Sciatic nerve (tissue), 2 donors: ENCODE data around the gene PSIP1. TPM values are rescaled to one million over a fixed set of nuclear protein-coding genes. Genes with fewer than 3 reads are reported as not detected.
A peak's percentile ranks its signal among the peaks of the same experiment; 100 is the strongest.
"Not testable (repeated sequence)": the region's sequence is repeated elsewhere in the genome, so short reads cannot be mapped to it uniquely, and the experiment has no call there.

Source experiments
- ATAC-seq: fragments of 200-7000 bp; cut with Tn5 transposase; one replicate; pipeline ENCODE4 v1.9.1; 2020; ENCODE audit warnings: mild to moderate bottlenecking, moderate library complexity
- DNase-seq: peaks from one replicate; pipeline ENCODE4 v3.0.0-alpha.2; 2020; ENCODE audit warnings: low spot score
- intact Hi-C: fragments of 100-400 bp; cut with DNase I; formaldehyde crosslinking; loops from one replicate; pipeline ENCODE4 v1.14.2; 2022
- total RNA-seq: library from RNA; stranded (reverse); fragmentation: NEBNext Ultra II Directional; extraction: Animal tissue kit (Norgen Biotek cat#: 25700); gene quantifications from one replicate; pipeline ENCODE4 v1.2.1, GENCODE V29; 2021
- donor health status: DM: no; HTN: no; CAD: no.
- donor health status: DM: no; HTN: no; CAD: no.

Gene PSIP1
- total RNA-seq, 1 donor from 2014 or later = 89.4 TPM

DNA sequence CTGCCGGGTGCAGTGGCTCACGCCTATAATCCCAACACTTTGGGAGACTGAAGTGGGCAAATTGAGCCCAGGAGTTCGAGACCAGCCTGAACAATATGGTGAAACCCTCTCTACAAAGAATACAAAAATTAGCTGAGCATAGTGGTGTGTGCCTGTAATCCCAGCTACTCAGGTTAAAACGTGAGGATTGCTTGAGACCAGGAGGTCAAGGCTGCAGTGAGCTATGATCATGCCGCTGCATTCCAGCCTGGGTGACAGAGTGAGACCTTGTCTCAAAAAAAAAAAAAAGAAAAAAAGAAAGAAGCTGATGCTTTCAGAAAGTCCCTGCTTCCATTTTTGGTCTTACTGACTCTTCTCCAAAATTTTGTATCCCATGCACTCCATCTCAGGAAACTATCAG is 56.8 kb downstream of the PSIP1 start:
- intact Hi-C loops = no loop called here
- DNase-seq = no peak
- ATAC-seq = no peak

DNA sequence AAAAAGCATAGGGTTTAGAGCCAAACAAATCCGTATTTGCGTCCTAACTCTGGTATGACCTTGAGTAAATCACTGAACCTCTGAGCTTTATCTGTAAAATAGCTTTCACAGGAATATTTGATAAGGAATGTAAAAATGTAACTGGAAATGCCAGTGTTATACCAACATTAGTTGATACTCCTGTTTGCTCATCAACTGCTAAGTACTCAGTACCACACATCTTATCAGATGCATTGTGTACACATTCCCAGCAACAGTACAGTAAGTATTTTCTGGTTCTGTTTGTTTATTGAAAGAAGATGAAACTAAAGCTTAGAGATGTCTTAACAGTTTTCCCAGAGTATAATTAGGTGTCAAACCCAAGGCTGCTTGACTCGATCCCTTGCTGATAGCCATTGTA is 66.6 kb downstream of the PSIP1 start:
- ATAC-seq = no peak
- intact Hi-C loops = no loop called here

DNA sequence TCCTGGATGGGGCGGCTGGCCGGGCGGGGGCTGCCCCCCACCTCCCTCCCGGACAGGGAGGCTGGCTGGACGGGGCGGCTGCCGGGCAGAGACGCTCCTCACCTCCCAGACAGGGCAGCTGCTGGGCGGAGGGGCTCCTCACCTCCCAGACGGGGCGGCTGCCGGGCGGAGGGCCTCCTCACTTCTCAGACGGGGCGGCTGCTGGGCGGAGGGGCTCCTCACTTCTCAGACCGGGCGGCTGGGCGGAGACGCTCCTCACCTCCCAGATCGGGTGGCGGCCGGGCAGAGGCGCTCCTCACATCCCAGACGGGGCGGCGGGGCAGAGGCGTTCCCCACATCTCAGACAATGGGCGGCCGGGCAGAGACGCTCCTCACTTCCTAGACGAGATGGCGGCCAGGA is 68.5 kb downstream of the PSIP1 start:
- intact Hi-C loops, DNase-seq, ATAC-seq: not testable (repeated sequence)

More for the DNA sequence above, 66.6 kb downstream of the PSIP1 start:
- DNase-seq = no peak

DNA sequence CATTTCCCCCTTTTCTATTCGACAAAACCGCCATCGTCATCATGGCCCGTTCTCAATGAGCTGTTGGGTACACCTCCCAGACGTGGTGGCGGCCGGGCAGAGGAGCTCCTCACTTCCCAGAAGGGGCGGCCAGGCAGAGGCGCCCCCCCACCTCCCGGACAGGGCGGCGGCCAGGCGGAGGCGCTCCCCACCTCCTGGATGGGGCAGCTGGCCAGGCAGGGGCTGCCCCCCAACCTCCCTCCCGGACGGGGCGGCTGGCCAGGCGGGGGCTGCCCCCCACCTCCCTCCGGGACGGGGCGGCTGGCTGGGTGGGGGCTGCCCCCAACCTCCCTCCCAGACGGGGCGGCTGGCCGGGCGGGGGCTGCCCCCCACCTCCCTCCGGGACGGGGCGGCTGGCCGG is 68.9 kb downstream of the PSIP1 start:
- intact Hi-C loops, ATAC-seq, DNase-seq: not testable (repeated sequence)

DNA sequence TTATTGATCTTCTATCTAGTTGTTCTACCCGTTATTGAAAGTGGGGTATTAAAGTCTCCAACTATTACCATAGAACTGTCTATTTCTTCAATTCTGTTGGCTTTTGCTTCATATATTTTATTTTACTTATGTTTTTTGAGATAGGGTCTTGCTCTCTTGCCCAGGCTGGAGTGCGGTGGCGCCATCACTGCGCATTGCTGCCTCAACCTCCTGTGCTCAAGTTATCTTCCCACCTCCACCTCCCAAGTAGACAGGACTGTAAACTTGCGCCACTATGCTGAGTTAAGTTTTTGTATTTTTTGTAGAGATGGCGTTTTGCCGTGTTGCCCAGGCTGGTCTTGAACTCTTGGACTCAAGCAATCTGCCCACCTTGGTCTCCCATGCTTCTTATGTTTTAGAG is 71.9 kb downstream of the PSIP1 start:
- ATAC-seq = no peak
- intact Hi-C loops = no loop called here

DNA sequence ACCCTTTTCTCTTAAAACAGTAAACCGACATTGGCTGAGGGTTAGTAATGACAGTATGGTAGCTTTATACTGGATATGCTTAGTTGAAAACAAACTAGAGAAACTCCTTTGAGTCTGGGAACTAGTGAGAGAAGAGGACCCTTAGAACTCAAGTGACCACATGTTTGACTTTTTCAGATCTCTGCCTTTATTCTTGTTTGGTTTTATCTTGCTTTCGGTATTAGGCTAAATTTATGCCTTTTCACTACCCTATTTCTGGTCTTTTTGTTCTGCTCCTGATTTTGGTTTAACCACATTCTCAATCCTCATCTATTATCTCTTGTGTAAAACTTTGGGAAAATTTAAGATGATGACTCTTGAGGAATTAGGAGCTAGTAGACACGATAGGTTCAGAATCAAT is 77.1 kb downstream of the PSIP1 start:
- DNase-seq (no peak), ATAC-seq (no peak)
- intact Hi-C loops = no loop called here

More for the DNA sequence above, 71.9 kb downstream of the PSIP1 start:
- no peak for DNase-seq

DNA sequence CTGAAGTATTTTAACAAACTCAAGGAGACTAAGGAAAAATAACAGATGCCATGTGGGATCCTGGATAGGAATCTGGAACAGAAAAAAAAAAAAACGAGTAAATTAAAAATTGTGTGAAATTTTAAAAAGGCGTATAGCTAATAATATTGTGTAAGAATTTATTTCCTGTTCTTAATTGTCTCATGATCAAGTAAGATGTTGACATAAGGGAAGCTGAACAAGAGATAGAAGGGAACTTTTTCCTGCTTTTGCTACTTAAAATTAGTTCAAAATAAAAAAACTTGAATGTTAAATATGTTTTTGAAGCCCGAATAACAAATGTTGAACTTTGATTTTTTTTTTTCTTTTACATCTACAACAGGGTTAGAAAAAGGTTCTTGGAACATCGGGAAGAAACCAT is 77.6 kb downstream of the PSIP1 start:
- DNase-seq (no peak), ATAC-seq (no peak)
- intact Hi-C loops = no loop called here

DNA sequence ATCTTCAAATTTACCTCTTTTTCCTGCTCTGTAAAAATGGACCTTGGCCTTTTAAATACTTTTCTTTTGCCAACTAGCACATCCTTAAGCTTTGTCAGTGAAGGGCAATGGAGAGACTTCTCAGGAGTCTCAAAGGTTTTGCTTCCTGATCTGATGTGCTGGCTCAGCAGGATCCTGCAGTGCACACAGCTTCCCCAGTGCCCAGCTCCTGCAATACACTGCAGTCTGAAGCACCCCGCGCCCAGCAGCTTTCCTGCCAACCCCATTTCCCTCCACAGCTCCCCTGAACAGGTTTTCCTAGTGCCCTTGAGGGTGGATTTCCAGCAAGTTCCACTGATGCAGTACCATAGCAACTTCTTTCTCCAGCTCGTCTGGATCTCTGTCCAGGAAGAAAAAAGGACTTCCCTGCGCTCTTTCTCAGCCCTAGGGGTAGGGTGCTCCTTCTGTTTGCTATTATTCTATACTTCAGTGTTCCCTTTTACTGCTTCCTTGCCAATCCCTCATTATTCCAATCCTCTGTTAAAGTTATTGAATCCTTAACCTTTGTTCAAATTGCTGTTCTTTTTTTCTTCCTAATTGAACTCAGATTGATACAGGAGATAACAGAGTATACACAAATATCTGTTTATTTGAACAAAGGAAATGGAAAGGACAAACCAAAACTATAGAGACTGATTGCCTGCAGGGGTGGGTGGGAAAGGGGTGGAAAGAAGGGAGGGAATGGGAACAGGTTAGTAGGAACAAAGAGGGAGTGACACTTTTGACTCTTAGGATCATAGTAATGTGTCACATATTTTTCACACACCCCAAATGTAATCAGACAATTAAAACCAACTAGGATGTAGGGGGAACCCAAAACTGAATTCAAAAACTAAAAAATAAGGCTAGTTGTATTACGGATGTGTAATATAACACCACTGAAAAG is 79.6 kb downstream of the PSIP1 start:
- DNase-seq (no peak), ATAC-seq (peak; percentile 61)
- intact Hi-C loops = no loop called here

DNA sequence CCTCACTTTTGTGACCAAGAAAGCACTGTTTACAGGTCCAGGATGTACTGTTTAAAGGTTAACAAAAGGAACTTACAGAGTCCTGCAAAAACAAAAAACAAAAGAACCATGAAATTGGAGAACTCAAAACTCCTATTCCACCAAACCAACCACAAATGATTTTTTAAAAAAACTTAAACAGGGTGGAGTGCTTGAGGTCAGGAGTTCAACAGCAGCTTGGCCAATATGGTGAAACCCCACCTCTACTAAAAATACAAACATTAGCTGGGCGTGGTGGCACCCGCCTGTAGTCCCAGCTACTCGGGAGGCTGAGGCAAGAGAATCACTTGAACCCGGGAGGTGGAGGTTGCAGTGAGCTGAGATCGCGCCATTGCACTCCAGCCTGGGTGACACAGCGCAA is 83.1 kb downstream of the PSIP1 start:
- intact Hi-C loops, ATAC-seq, DNase-seq: not testable (repeated sequence)

DNA sequence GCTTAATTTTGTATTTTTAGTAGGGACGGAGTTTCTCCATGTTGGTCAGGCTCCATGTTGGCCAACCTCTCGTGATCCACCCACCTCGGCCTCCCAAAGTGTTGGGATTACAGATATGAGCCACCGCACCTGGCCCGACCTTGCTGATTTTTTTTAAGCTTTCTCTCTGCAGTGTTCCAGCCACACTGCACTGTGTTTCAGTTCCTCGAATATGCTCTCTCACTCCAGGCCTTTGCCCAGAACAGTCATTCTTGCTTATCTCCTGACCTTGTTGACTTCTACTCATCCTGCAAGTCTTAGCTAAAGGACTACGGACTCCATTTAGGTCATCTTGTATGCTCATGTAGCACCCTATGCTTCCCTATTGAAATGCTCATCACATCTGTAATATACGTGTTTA is 84.8 kb downstream of the PSIP1 start:
- intact Hi-C loops = no loop called here
- no peak for ATAC-seq

DNA sequence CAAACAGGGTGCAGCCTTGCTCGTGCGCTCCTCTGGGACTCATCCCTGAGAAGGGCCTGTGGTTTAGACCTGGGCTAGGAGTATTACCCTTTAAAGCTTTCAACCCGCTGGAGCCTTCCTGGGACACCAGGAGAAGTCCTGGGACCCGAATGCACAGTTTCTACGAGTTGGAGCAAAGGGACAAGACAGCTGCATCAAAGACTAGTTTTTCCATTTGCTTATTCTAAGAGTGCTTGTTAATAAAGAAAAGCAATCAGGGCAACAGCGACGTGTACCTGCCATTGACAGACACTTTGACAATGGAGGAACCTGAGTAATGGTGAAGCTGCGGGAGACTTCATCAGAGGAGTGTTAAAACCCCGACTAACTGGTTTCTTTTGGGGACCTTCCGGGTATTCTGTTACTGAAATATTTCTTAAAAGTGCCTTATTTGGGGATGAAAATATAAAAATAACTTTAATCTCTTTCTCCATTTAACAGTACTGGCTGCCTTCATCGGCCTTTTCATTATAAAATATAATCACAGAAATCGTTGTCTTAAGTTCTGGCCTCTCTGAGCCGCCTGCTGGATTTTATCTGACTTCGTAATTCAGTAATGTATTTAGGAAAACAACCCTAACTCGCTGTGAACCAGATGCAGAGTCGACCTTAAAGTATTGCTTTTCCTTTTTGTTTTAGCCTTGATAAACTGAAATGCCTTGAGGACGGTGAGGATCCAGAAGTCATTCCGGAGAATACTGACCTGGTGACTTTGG is 87.4 kb downstream of the PSIP1 start:
- DNase-seq = no peak
- intact Hi-C loops = no loop called here
- no peak for ATAC-seq

More for the DNA sequence above, 84.8 kb downstream of the PSIP1 start:
- no peak for DNase-seq

DNA sequence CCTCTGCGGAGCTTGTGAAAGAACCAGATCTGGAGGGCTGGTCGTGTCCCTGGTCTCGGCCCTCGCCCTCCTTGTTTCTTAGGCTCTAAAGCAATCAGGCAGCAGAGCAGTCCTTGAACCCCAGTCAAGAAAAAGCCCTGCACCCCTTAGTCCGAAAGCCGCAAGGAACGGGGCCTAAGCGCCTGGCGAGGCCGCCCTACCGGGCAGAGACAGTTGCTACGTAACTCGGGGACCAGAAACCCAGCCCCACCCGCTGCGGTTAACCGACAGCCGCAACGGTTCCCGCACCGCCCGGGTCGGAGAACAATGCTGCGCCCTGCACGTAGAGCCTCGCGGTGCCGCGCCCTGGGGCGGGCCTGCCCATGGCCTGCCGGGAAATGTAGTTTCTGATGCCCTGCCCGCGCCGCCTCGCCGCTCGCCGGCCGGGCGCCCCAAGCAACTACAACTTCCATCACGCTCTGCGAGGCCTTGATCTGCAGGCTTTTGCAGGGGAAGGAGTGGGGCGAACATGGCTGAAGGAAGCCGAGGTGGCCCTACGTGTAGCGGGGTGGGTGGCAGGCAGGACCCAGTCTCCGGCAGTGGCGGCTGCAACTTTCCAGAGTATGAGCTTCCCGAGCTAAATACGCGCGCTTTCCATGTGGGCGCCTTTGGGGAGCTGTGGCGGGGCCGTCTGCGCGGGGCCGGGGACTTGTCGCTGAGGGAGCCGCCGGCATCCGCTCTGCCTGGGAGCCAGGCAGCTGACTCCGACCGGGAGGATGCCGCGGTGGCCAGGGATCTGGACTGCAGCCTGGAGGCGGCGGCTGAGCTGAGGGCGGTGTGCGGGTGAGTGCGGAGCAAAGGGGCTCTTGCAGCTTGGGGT is 88.2 kb downstream of the PSIP1 start, which contains the start of gene SNAPC3:
Gene SNAPC3, plus strand, starts transcription at position 505 of the 859 bp plus-strand sequence. Its CDS starts 4 bp downstream, at position 509.
- intact Hi-C loops = no loop called here
- DNase-seq (peak; percentile 94), ATAC-seq (peak; percentile 100)

DNA sequence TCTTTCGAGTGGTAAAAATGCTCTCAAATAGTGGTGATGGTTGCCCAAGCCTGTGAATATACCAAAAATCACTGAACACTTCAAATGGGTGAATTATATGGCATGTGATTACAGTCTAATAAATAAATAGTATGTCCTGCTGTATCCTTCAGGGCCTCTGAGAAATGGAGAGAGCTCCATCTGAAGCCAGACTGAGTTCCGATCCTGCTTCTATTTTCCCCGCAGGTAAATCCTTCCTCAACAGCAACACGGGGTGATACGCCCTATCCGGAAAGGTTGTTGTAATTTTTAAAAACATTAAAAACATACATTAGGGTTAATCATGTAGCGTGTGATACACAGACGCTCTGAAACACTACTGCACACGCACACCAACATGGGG is 88.8 kb downstream of the PSIP1 start:
- DNase-seq = no peak
- ATAC-seq = peak; percentile 8
- intact Hi-C loops = no loop called here

DNA sequence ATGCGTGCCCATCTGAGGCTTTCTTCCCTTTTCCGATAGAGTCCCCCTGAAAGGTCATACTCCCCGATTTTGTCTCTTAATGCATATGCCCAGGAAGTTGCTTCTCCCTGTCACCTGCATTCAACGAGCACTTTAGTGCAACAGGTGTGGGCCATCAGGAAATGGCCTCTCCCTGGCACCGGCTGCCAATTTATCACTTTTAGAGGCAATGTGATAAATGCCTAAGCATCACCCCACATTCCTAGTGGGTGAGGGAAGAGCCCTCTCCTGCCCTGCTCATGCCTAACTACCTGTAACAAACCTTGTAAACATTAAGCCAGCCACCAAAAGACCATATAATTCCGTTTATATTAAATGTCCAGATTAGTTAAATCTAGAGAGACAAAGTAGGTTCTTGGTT is 89.2 kb downstream of the PSIP1 start:
- ATAC-seq (no peak), DNase-seq (no peak)
- intact Hi-C loops = no loop called here

DNA sequence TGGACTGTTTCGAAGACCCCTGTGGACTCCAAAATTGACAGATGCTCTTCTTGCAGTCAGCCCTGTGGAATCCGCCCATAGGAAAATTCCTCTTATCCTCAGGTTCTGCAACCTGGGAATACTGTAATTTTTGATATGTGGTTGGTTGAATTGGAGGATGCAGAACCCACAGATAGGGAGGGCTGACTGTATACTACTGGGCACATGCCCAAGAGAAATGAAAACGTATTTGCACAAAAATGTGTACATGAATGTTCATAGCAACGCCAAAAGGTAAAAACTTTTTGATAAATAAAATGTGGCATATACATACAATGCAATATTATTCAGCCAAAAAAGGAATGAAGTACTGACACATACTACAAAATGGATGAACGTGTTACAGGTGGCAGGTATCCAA is 90.0 kb downstream of the PSIP1 start:
- intact Hi-C loops = no loop called here
- DNase-seq (no peak), ATAC-seq (no peak)

DNA sequence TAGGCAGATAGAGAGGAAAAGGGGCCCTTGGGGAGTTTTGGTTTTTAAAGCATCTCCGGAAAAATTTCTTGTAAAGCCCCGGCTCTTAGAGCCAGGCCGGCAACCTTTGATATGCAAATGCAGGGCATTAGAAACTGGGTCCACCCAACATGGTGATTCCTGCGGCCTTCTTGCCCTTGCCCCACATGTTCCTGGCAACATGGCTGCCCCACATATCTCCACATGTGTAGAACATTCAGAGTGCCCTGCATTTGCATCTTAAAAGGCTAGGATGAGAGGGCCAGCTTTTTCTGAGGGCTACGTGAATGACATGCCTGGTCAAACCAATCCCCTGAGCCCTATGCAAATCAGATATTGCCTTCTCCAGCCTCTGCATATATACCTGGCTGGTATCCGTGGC is 93.1 kb downstream of the PSIP1 start:
- no peak for ATAC-seq
- no peak for DNase-seq
- intact Hi-C loops = no loop called here

DNA sequence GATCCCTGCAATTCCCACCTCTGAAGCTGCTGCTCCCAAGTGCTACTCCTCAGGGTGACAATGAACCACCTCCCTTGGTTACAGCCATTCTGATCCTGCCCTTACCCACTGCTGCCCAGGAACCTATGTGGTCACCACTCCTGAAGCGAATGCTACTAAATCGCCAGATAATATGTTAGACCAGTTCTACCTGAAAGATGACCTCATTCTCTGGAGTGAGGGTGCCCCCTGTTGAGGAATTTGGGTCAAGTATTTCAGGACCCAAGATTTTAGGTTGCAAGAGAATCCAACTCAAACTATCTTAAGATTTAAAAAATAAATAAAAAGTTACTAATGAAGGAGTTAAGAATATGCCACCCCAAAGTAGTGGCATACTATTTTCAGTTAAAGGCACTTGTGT is 93.9 kb downstream of the PSIP1 start:
- DNase-seq = no peak
- intact Hi-C loops = no loop called here
- peak; percentile 48 for ATAC-seq
